Ishikawa (cell line): Measurements from ENCODE around the gene PNPLA2.
A peak's percentile ranks its signal among the peaks of the same experiment; 100 is the strongest.

Source experiments
- CEBPB ChIP-seq: IDR thresholded peaks from 2 replicates; pipeline ENCODE4 v1.6.1; 2012
- CREB1 ChIP-seq: IDR thresholded peaks from 2 replicates; pipeline ENCODE4 v1.6.1; 2012; ENCODE audit warnings: low read depth
- EGR1 ChIP-seq: IDR thresholded peaks from 2 replicates; pipeline ENCODE4 v1.6.1; 2012
- EP300 ChIP-seq: IDR thresholded peaks from 2 replicates; pipeline ENCODE4 v1.6.1; 2012; ENCODE audit warnings: borderline replicate concordance
- FOXM1 ChIP-seq: IDR thresholded peaks from 2 replicates; pipeline ENCODE4 v1.6.1; 2012; ENCODE audit warnings: low read depth, borderline replicate concordance
- NFIC ChIP-seq: IDR thresholded peaks from 2 replicates; pipeline ENCODE4 v1.6.1; 2012
- RAD21 ChIP-seq: IDR thresholded peaks from 2 replicates; pipeline ENCODE4 v1.6.1; 2012; ENCODE audit warnings: low read depth
- TAF1 ChIP-seq: IDR thresholded peaks from 2 replicates; pipeline ENCODE4 v1.6.1; 2012; ENCODE audit warnings: low read depth, mild to moderate bottlenecking
- TCF12 ChIP-seq: IDR thresholded peaks from 2 replicates; pipeline ENCODE4 v1.6.1; 2012; ENCODE audit warnings: low read depth
- TEAD4 ChIP-seq: IDR thresholded peaks from 2 replicates; pipeline ENCODE4 v1.6.1; 2012
- YY1 ChIP-seq: IDR thresholded peaks from 2 replicates; pipeline ENCODE4 v1.6.1; 2012; ENCODE audit warnings: low read depth
- ZBTB7A ChIP-seq: IDR thresholded peaks from 2 replicates; pipeline ENCODE4 v1.6.1; 2012; ENCODE audit warnings: low read depth
- TF ChIP-seq, protein P1 (sequence below): IDR thresholded peaks from 2 replicates; pipeline ENCODE4 v1.6.1; 2012; ENCODE audit warnings: low read depth, mild to moderate bottlenecking
- TF ChIP-seq, protein P2 (sequence below): IDR thresholded peaks from 2 replicates; pipeline ENCODE4 v1.6.1; 2012
- TF ChIP-seq, protein P3 (sequence below): IDR thresholded peaks from 2 replicates; pipeline ENCODE4 v1.6.1; 2012

PNPLA2 gene

DNA sequence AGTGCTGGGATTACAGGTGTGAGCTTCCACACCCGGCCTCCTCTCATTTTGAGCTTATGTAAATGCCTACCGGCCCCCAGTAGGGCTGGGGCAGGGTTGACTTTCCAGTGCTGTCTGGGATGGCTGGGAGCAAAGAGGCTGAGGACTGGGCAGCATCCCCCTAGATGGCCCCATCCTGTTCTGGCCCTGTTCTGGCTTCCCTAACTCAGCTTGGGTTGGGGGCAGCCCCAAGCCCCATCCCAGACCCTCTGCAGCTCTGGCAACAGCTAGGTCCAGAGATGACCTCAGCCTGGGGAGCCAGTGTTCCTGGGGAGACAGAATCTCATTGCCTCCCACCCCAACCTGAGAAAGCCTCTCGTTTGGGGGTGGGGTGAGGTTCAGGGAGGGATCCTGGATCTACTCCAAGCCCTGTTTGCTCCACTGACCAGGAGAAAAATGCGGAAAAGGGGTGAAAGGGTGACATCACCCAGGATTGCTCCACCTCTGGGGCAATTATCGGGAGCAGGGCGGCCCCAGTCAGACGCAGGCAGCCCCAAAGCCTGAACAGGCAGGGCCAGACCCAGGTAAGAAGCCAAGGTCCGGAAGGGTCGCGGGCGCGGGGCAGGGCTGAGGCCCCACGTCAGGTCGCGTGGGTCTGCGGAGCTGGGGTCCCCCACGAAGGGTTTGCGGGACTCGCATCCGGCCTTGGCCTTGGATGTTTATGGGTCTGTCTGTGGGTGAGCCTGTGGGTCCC lies at the start of gene PNPLA2:
PNPLA2 (plus strand) TSS at position 519 of the 733 bp plus-strand sequence. CDS start 805 bp downstream, outside the sequence.
- TF ChIP-seq TCF12: peak; percentile 48
- TF ChIP-seq EP300: 0 out of 2 replicates have a peak, but pooled peaks have one; percentile 26
- TF ChIP-seq NFIC: peak; percentile 85
- peak; percentile 59; the same call in 1 of the 2 replicates for TF ChIP-seq TEAD4
- TF ChIP-seq CEBPB: peak; percentile 92
- TF ChIP-seq FOXM1: no peak
- TF ChIP-seq, protein P1, sequence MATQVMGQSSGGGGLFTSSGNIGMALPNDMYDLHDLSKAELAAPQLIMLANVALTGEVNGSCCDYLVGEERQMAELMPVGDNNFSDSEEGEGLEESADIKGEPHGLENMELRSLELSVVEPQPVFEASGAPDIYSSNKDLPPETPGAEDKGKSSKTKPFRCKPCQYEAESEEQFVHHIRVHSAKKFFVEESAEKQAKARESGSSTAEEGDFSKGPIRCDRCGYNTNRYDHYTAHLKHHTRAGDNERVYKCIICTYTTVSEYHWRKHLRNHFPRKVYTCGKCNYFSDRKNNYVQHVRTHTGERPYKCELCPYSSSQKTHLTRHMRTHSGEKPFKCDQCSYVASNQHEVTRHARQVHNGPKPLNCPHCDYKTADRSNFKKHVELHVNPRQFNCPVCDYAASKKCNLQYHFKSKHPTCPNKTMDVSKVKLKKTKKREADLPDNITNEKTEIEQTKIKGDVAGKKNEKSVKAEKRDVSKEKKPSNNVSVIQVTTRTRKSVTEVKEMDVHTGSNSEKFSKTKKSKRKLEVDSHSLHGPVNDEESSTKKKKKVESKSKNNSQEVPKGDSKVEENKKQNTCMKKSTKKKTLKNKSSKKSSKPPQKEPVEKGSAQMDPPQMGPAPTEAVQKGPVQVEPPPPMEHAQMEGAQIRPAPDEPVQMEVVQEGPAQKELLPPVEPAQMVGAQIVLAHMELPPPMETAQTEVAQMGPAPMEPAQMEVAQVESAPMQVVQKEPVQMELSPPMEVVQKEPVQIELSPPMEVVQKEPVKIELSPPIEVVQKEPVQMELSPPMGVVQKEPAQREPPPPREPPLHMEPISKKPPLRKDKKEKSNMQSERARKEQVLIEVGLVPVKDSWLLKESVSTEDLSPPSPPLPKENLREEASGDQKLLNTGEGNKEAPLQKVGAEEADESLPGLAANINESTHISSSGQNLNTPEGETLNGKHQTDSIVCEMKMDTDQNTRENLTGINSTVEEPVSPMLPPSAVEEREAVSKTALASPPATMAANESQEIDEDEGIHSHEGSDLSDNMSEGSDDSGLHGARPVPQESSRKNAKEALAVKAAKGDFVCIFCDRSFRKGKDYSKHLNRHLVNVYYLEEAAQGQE: no peak

DNA sequence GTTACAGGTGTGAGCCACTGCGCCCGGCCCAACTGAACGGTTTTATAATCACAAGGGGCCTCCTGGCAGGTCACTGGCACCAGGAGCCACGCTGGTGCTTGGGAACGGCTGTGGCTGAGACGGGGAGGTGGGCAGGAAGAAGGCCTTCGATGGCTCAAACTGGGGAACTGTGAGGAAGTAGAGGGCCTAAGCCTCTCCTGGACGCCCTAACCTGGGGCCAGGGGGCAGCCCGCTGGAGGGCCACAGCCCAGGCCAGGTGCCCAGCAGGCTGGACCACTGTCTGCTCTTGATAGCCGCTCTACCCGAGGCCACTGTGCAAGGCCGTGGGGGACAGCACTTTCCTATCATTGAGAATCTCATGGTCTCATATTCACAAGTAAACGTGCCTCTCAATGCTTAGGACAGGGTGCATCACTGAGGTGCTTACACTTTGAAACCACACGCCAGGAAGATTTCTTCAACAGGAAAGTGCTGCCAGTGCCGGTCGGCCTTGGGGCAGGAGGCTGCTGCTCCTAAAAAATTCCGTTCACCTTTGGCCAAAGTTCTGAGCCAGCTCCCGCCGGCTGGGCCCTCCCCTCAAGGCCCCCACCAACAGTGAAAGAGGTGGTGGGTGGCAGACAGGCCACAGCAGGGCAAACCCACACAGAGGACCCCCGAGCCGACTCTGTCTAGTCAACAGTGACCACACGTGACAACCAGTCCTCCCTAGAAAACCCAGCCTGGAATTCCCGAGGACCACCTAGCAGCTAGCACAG lies 48.6 kb upstream of the PNPLA2 start:
- TF ChIP-seq CREB1 (no peak), FOXM1 (no peak), EGR1 (no peak), TEAD4 (no peak), YY1 (no peak), EP300 (no peak), ZBTB7A (no peak), NFIC (no peak), CEBPB (no peak), TAF1 (no peak), RAD21 (no peak), TCF12 (no peak)
- TF ChIP-seq, protein P1: no peak
- TF ChIP-seq, protein P2, sequence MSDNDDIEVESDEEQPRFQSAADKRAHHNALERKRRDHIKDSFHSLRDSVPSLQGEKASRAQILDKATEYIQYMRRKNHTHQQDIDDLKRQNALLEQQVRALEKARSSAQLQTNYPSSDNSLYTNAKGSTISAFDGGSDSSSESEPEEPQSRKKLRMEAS: no peak
- TF ChIP-seq, protein P3, sequence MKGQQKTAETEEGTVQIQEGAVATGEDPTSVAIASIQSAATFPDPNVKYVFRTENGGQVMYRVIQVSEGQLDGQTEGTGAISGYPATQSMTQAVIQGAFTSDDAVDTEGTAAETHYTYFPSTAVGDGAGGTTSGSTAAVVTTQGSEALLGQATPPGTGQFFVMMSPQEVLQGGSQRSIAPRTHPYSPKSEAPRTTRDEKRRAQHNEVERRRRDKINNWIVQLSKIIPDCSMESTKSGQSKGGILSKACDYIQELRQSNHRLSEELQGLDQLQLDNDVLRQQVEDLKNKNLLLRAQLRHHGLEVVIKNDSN: no peak

GRCh38 chr11:770642-771616 lies 47.8 kb upstream of the PNPLA2 start:
- TF ChIP-seq YY1: no peak
- TF ChIP-seq NFIC: no peak

- TF ChIP-seq NFIC: no peak
- peak; percentile 65; the same call in 1 of the 2 replicates for TF ChIP-seq ZBTB7A
These were observed 47.0 kb upstream of the PNPLA2 start for GRCh38 chr11:771617-772204.

GRCh38 chr11:772429-773390 lies 46.0 kb upstream of the PNPLA2 start:
- TF ChIP-seq, protein P2: no peak
- TF ChIP-seq, protein P3: no peak
- TF ChIP-seq CREB1: no peak
- no peak for TF ChIP-seq ZBTB7A
- TF ChIP-seq TEAD4: no peak
- TF ChIP-seq TCF12: no peak
- TF ChIP-seq RAD21: no peak
